Sigmoid colon (tissue), 4 donors: Measurements from ENCODE around the gene TEAD2.

ENCODE experiments used
- EP300 ChIP-seq, 4 donors: sonication (generic); formaldehyde crosslinking; IDR thresholded peaks; one replicate each; pipeline ENCODE4 v1.6.1; 2017; ENCODE audit warnings: antibody characterized with exemption in 4 of 4
- POLR2A ChIP-seq, 2 donors: fragments of 450-650 bp; IDR thresholded peaks; one replicate each; pipeline ENCODE4 v1.6.1; 2016; ENCODE audit warnings: antibody characterized with exemption in 2 of 2, mild to moderate bottlenecking in 2 of 2, moderate library complexity in 2 of 2
- TF ChIP-seq, protein P1 (sequence below), 4 experiments: fragments of 450-650 bp in 3 of 4; fragments of 200-600 bp in 1 of 4; IDR thresholded peaks; one replicate each; pipeline ENCODE4 v1.5.1; 2016 to 2019; ENCODE audit warnings: antibody characterized with exemption in 4 of 4, mild to moderate bottlenecking in 3 of 4, moderate library complexity in 2 of 4

DNA sequence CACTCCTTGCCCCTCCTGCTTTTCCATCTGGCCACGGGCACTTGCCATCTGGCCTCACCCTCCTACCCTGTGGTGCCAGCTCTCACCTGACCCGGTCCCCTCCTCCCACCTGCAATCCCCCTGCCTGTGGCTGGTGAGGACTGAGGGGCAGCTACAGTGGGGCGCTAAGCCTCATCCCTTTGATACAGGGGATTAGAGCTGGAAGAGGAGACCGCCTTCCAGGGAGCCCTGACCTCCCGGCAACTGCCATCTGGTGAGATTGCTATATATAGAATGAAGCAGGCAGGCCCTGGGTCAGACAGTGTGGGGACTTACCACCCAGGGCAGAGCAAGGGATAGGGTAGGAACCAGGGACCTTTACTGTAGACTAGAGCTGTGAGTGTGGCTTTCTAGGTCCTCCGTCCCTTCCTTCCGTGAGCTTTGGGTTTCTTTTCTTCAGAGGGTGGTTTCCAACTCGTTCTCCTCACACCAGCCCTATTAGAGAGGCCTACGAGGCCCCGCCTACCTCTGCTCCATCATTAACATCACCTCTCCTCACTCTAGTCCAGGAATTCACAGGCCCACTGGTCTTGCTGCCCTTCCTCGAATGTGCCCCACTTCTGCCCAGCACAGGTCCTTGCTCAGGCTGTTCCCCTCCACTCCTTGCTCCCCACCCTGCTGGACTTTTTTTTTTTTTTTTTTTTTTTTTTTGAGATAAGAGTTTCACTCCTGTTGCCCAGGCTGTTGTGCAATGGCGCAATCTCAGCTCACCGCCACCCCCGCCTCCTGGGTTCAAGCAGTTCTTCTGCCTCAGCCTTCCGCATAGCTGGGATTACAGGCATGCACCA, 33.6 kb upstream of the TEAD2 start:
- TF ChIP-seq, protein P1, sequence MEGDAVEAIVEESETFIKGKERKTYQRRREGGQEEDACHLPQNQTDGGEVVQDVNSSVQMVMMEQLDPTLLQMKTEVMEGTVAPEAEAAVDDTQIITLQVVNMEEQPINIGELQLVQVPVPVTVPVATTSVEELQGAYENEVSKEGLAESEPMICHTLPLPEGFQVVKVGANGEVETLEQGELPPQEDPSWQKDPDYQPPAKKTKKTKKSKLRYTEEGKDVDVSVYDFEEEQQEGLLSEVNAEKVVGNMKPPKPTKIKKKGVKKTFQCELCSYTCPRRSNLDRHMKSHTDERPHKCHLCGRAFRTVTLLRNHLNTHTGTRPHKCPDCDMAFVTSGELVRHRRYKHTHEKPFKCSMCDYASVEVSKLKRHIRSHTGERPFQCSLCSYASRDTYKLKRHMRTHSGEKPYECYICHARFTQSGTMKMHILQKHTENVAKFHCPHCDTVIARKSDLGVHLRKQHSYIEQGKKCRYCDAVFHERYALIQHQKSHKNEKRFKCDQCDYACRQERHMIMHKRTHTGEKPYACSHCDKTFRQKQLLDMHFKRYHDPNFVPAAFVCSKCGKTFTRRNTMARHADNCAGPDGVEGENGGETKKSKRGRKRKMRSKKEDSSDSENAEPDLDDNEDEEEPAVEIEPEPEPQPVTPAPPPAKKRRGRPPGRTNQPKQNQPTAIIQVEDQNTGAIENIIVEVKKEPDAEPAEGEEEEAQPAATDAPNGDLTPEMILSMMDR (IDR thresholded peaks at IDR 0.05) = no peak
- TF ChIP-seq EP300 (IDR thresholded peaks at IDR 0.05) (no peak), POLR2A (IDR thresholded peaks at IDR 0.05) (no peak)
